ENCODE data around the gene USHBP1. TPM values are rescaled to one million over a fixed set of nuclear protein-coding genes. Genes with fewer than 3 reads are reported as not detected.
A peak's percentile ranks its signal among the peaks of the same experiment; 100 is the strongest.

The USHBP1 gene
- total RNA-seq (1 to 10 TPM in 1 of 5 experiments, under 1 TPM in 4; 0.22 to 1.2 (median 0.36) TPM), polyA plus RNA-seq (under 1 TPM in 1 of 2 donors, not detected in 1; 0.61 TPM), total RNA-seq (not detected)

GRCh38 chr19:17264641-17264979 is at the start of gene USHBP1:
Gene USHBP1, minus strand, starts transcription at chr19:17264745. Its CDS starts 446 bp downstream, at chr19:17264299.
- Histone ChIP-seq H3K27me3 (ENCODE audit: control insufficient read depth in 2 of 2, insufficient read depth in 2 of 2, low read length in 2 of 2) (no peaks in the 10 kb centered on the region), H3K36me3 (ENCODE audit: control insufficient read depth in 2 of 3, insufficient read depth in 3 of 3, low read length in 3 of 3) (peaks cover 0 to 6% (median 0%) of the 10 kb centered on the region in 3 experiments), H3K4me1 (ENCODE audit: control insufficient read depth in 2 of 2, insufficient read depth in 2 of 2, low read length in 2 of 2) (peaks cover 6 to 18% of the 10 kb centered on the region in 2 donors), H3K27ac (ENCODE audit: low read depth, low read length) (no peak within 1 kb of the TSS), H3K9me3 (ENCODE audit: control insufficient read depth in 2 of 3, low read length in 3 of 3) (no peaks in the 10 kb centered on the region), H3K4me3 (ENCODE audit: low read length) (no peak within 1 kb of the TSS)
- H3K4me1 Mint-ChIP-seq, result peaks cover 13 to 32% (median 26%) of the 10 kb centered on the region in 7 donors
- H3K27me3 Mint-ChIP-seq, result peaks cover 0 to 2% (median 0%) of the 10 kb centered on the region in 5 donors
- no peaks in the 10 kb centered on the region for H3K36me3 Mint-ChIP-seq
- POLR2A ChIA-PET, result interaction anchor here (1.0 to 1.8 kb wide), 4 partner anchors 19 to 50 kb away, joined by 3 to 6 read pairs (median 4); partner anchors contain the start of gene USE1
- ATAC-seq, result no peak
- DNase-seq, result no peak
- H3K27ac Mint-ChIP-seq, result peak within 1 kb of the TSS in 8 of 9 donors; percentile 0 to 82 (median 43)
- peaks cover 0 to 4% (median 0%) of the 10 kb centered on the region in 11 donors for H3K9me3 Mint-ChIP-seq
- H3K4me3 Mint-ChIP-seq, result peak within 1 kb of the TSS in 2 of 10 donors; percentile 38 to 52
- CTCF ChIA-PET, result interaction anchor here (1.1 to 1.5 kb wide), 4 partner anchors 16 to 192 kb away, joined by 3 to 5 read pairs (median 4); no protein-coding TSS in a partner anchor
- intact Hi-C loops (cut with micrococcal nuclease), result no loop called here

- Histone ChIP-seq H3K4me3 (ENCODE audit: low read length) (no peak overlapping the region), H3K36me3 (ENCODE audit: control insufficient read depth in 2 of 3, insufficient read depth in 3 of 3, low read length in 3 of 3) (peaks cover 0 to 55% (median 16%) of the 10 kb centered on the region in 3 experiments), H3K9me3 (ENCODE audit: control insufficient read depth in 2 of 3, low read length in 3 of 3) (no peaks in the 10 kb centered on the region), H3K27me3 (ENCODE audit: control insufficient read depth in 2 of 2, insufficient read depth in 2 of 2, low read length in 2 of 2) (no peaks in the 10 kb centered on the region), H3K27ac (ENCODE audit: low read depth, low read length) (no peak overlapping the region), H3K4me1 (ENCODE audit: control insufficient read depth in 2 of 2, insufficient read depth in 2 of 2, low read length in 2 of 2) (peaks cover 13 to 15% of the 10 kb centered on the region in 2 donors)
- ATAC-seq (no peak), DNase-seq (no peak)
- Mint-ChIP-seq H3K4me1 (peaks cover 16 to 27% (median 24%) of the 10 kb centered on the region in 7 donors), H3K9me3 (peaks cover 0 to 2% (median 0%) of the 10 kb centered on the region in 11 donors), H3K27ac (peak overlapping the region in 1 of 9 donors; percentile 33), H3K36me3 (peaks cover 0 to 13% (median 4%) of the 10 kb centered on the region in 5 donors), H3K27me3 (no peaks in the 10 kb centered on the region), H3K4me3 (no peak overlapping the region)
- ChIA-PET CTCF (no interaction called here), POLR2A (interaction anchor here (0.7 to 1.3 kb wide), 2 partner anchors 20 to 24 kb away, joined by 3 to 4 read pairs; partner anchors contain the start of gene ANO8)
- intact Hi-C loops (cut with micrococcal nuclease), result no loop called here
Observed at GRCh38 chr19:17314007-17314593, 49.6 kb upstream of the USHBP1 start.

- no peak overlapping the region for H3K27ac ChIP-seq (ENCODE audit: low read depth, low read length)
- Mint-ChIP-seq H3K4me1 (peaks cover 24 to 37% (median 33%) of the 10 kb centered on the region in 7 donors), H3K9me3 (no peaks in the 10 kb centered on the region), H3K36me3 (peaks cover 0 to 13% (median 4%) of the 10 kb centered on the region in 5 donors), H3K4me3 (peak overlapping the region in 1 of 10 donors; percentile 74), H3K27ac (no peak overlapping the region), H3K27me3 (no peaks in the 10 kb centered on the region)
- ChIA-PET CTCF (no interaction called here), POLR2A (interaction anchor here (1.3 kb wide), 1 partner anchor 22 kb away, joined by 3 read pairs; the partner anchor contains the start of gene ANO8)
- intact Hi-C loops (cut with micrococcal nuclease), result no loop called here
- peaks cover 0 to 44% (median 16%) of the 10 kb centered on the region in 3 experiments for H3K36me3 ChIP-seq (ENCODE audit: control insufficient read depth in 2 of 3, insufficient read depth in 3 of 3, low read length in 3 of 3)
- peaks cover 13 to 15% of the 10 kb centered on the region in 2 donors for H3K4me1 ChIP-seq (ENCODE audit: control insufficient read depth in 2 of 2, insufficient read depth in 2 of 2, low read length in 2 of 2)
- H3K9me3 ChIP-seq (ENCODE audit: control insufficient read depth in 2 of 3, low read length in 3 of 3), result no peaks in the 10 kb centered on the region
- no peak for ATAC-seq
- no peak overlapping the region for H3K4me3 ChIP-seq (ENCODE audit: low read length)
- H3K27me3 ChIP-seq (ENCODE audit: control insufficient read depth in 2 of 2, insufficient read depth in 2 of 2, low read length in 2 of 2), result no peaks in the 10 kb centered on the region
- no peak for DNase-seq
Observed at GRCh38 chr19:17312189-17313113, 47.9 kb upstream of the USHBP1 start.

- Mint-ChIP-seq H3K4me1 (peaks cover 24 to 41% (median 33%) of the 10 kb centered on the region in 7 donors), H3K36me3 (peaks cover 0 to 13% (median 4%) of the 10 kb centered on the region in 5 donors), H3K4me3 (peak overlapping the region; percentile 9 to 98 (median 64)), H3K27me3 (no peaks in the 10 kb centered on the region), H3K9me3 (no peaks in the 10 kb centered on the region), H3K27ac (peak overlapping the region in 3 of 9 donors; percentile 72 to 81 (median 75))
- ATAC-seq, result no peak
- peaks cover 0 to 44% (median 16%) of the 10 kb centered on the region in 3 experiments for H3K36me3 ChIP-seq (ENCODE audit: control insufficient read depth in 2 of 3, insufficient read depth in 3 of 3, low read length in 3 of 3)
- H3K4me1 ChIP-seq (ENCODE audit: control insufficient read depth in 2 of 2, insufficient read depth in 2 of 2, low read length in 2 of 2), result peaks cover 16 to 17% of the 10 kb centered on the region in 2 donors
- no peaks in the 10 kb centered on the region for H3K27me3 ChIP-seq (ENCODE audit: control insufficient read depth in 2 of 2, insufficient read depth in 2 of 2, low read length in 2 of 2)
- ChIA-PET CTCF (no interaction called here), POLR2A (interaction anchor here (0.7 kb wide), 1 partner anchor 315 kb away, joined by 3 read pairs; no protein-coding TSS in a partner anchor)
- no peak overlapping the region for H3K4me3 ChIP-seq (ENCODE audit: low read length)
- no peak overlapping the region for H3K27ac ChIP-seq (ENCODE audit: low read depth, low read length)
- DNase-seq, result no peak
- H3K9me3 ChIP-seq (ENCODE audit: control insufficient read depth in 2 of 3, low read length in 3 of 3), result no peaks in the 10 kb centered on the region
- intact Hi-C loops (cut with micrococcal nuclease), result no loop called here
Observed at GRCh38 chr19:17311455-17312188, 47.1 kb upstream of the USHBP1 start.

GRCh38 chr19:17309965-17310461 is 45.5 kb upstream of the USHBP1 start:
- DNase-seq, result peak in 2 of 9 donors; percentile 26 to 36
- Histone ChIP-seq H3K9me3 (ENCODE audit: control insufficient read depth in 2 of 3, low read length in 3 of 3) (no peaks in the 10 kb centered on the region), H3K4me1 (ENCODE audit: control insufficient read depth in 2 of 2, insufficient read depth in 2 of 2, low read length in 2 of 2) (peaks cover 22 to 25% of the 10 kb centered on the region in 2 donors), H3K27me3 (ENCODE audit: control insufficient read depth in 2 of 2, insufficient read depth in 2 of 2, low read length in 2 of 2) (no peaks in the 10 kb centered on the region), H3K4me3 (ENCODE audit: low read length) (peak overlapping the region; percentile 86), H3K36me3 (ENCODE audit: control insufficient read depth in 2 of 3, insufficient read depth in 3 of 3, low read length in 3 of 3) (peaks cover 0 to 34% (median 10%) of the 10 kb centered on the region in 3 experiments), H3K27ac (ENCODE audit: low read depth, low read length) (peak overlapping the region; percentile 87)
- intact Hi-C loops (cut with micrococcal nuclease), result loop anchor here (1.0 to 10.0 kb wide), 13 partner anchors 18 to 1933 kb away; partner anchors contain the start of genes C19orf44 (in 2 of the 2), CALR3 (in 2 of the 2), GTPBP3 (in 2 of the 2) and HAUS8 (in 2 of the 2)
- peaks cover 29 to 53% (median 44%) of the 10 kb centered on the region in 7 donors for H3K4me1 Mint-ChIP-seq
- POLR2A ChIA-PET, result interaction anchor here (0.7 to 5.8 kb wide), 5 partner anchors 14 to 184 kb away, joined by 3 to 56 read pairs (median 17); partner anchors contain the start of genes ANO8, GTPBP3 and SLC27A1
- peak overlapping the region; percentile 91 to 100 (median 97) for H3K4me3 Mint-ChIP-seq
- ATAC-seq, result no peak
- H3K9me3 Mint-ChIP-seq, result no peaks in the 10 kb centered on the region
- peak overlapping the region; percentile 91 to 98 (median 94) for H3K27ac Mint-ChIP-seq
- peaks cover 0 to 8% (median 0%) of the 10 kb centered on the region in 5 donors for H3K36me3 Mint-ChIP-seq
- CTCF ChIA-PET, result interaction anchor here (0.6 to 1.9 kb wide), 6 partner anchors 17 to 185 kb away, joined by 3 to 6 read pairs (median 4); partner anchors contain the start of gene BABAM1
- no peaks in the 10 kb centered on the region for H3K27me3 Mint-ChIP-seq

All from naive thymus-derived CD4-positive, alpha-beta T cell (primary cell).